Stimulated activated CD4-positive, alpha-beta T cell treated with anti-CD3 and anti-CD28 coated beads, Interleukin-1b, Interleukin-23, amount 100 ng/mL, for 1 hour (primary cell): ENCODE measurements around the gene SMYD3.
"Not testable (repeated sequence)": the region's sequence is repeated elsewhere in the genome, so short reads cannot be mapped to it uniquely, and the experiment has no call there.

Experiments used
- DNase-seq, 2 donors: peaks; one replicate each; pipeline ENCODE4 v3.0.0-alpha.2; 2020; ENCODE audit warnings: low read depth in 2 of 2

The SMYD3 gene

DNA sequence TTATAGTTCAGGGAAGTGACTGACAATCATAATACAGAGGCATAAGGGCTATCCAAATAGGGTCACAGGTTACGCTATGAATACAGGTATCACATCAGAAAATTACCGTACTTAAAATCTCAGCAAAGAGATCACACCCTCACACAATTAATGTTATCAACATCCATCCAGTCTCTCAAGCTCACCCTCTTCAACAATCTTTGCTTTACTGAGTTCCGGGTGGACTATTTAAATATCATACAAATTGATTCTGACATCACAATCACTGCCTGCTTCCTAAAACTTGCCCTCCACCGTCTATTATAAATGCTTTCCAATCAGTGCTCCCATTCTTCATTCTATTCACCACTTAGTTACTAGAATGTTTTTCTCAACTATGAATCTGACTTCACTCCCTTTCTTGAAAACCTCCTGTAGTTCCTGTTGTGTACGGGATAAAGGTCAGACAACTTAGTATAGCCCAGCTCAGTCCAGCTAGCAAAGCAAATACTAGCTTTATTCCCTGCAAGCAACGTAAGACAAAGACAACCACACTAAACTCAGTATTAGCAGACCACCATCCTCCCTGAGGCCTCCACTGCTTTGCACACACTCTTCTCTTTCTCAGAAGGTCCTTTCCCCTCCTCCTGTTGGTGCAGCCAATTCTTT lies 398.7 kb downstream of the SMYD3 start:
- no peak for DNase-seq

DNA sequence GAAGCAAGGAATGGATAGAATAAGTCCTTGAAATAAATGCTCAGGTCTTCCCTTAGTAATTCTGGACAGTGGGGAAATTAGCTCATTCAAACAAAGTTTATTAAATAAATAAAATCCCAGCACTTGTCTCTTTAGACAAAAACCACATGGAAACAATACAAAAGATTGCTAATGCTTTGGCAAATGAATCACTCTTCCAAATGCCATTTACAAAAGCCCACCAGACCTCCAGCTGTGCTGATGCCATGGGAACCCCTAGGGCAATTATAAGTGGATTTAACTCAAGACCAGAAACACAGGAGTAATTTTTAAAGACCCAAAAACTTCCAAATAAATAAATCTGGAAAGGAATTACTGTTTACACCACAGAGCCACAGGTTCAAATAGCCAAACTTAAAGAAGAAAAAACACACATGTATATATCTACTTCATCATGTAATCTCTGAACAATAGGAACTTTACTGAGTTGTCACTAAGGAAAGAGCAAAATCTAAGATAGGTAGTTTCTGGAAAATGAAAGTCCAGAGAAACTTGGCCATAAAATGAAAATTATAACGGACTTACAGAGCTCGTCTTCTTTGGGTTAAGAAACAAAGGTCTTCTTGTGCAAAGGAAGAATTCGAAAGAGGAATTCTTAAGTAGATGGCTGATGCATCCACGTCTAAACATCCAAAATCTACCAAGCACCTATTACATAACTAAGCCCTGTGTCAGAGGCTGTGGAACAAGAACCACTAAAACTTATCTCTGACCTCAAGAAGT lies 399.4 kb downstream of the SMYD3 start:
- DNase-seq: no peak

DNA sequence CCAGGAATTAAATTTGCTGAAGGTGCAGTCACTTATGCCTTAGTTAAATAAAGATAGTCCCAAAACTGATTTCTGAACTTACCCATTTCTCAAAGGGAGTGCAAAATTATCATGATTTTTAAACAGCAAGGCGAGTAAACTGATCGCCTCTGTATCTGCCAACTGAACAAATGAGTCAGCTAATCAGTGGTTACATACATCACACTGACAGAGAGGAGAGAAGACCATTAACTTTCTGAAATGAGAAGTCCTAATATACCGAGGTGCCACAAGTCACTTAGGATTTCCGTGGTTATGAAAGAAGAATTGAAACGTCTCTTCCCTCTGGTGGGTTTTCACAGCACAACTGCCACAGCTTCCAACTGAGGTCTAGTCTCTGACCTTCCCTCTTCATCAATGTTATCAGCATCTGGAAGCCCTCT lies 400.7 kb downstream of the SMYD3 start:
- DNase-seq: no peak

- DNase-seq: no peak
Measured at GRCh38 chr1:246104927-246105326, 402.2 kb downstream of the SMYD3 start.

DNA sequence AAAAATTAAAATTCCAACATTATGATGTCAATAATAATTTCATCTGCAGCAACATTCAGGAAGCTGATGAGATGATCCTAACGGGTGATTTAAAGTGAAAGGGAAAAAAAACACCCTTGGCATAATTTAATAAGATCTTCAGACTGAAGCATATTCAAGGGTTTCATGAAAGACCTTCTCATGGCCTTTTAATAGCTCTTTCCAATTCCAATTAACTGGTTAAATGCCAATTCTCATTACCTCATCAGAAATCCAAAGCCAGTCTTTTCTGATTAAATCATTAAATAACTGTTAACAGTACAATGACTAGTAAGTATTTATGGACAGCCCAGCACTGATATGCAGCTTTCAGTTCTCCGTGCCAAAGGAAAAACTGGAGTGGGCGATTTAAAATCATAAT lies 407.5 kb downstream of the SMYD3 start:
- DNase-seq: no peak

DNA sequence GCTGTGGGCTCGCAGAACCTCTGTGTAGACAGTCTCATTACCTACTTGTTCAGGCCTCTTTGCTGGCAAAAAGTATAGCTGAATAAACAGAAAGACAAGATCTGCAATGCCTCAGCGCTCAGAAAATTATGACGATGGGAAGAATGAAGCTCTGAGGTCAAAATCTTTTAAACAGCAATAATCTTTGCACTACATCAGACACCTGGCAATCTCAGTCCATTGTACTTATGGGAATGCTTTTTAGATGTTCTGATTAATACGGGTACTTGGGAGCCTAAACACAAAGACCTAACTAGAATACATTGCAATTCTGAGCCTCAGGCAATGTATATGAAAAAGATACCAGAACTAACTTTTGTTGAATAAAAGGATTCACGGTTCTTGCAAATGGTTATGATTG lies 410.7 kb downstream of the SMYD3 start:
- no peak for DNase-seq

DNA sequence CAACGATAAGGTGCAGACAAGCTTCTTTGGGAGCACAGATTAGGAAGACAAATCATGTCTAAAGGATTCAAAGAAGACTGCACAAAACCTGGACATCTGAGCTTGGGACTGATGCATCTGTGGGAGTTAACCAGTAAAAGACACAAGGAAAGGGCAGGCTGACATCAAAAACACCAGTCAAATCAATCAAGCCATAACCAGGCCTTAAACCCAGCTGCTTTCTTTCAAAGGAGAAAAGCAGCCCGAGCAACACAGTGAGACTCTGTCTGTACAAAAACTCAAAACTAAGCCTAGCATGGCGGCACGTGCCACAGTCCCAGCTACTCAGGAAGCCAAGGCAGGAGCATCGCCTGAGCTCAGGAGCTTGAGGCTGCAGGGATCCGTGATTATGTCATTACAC lies 411.6 kb downstream of the SMYD3 start:
- no peak for DNase-seq

DNA sequence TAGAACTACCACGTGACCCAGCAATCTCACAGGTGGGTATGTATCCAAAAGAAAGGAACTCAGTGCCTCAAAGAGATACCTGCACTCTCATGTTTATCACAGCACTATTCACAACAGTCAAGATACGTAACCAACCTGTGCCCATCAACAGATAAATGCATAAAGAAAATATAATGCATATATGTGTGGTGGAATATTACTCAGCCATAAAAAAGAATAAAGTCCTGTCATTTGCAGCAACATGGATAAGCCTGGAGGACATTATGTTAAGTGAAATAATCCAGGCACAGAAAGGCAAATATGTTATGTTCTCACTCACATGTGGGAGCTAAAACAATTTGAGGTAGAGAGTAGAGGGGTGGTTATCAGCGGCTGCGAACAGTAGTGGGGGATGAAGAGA lies 413.8 kb downstream of the SMYD3 start:
- DNase-seq: no peak

GRCh38 chr1:246092136-246092535 lies 414.9 kb downstream of the SMYD3 start:
- DNase-seq: no peak

DNA sequence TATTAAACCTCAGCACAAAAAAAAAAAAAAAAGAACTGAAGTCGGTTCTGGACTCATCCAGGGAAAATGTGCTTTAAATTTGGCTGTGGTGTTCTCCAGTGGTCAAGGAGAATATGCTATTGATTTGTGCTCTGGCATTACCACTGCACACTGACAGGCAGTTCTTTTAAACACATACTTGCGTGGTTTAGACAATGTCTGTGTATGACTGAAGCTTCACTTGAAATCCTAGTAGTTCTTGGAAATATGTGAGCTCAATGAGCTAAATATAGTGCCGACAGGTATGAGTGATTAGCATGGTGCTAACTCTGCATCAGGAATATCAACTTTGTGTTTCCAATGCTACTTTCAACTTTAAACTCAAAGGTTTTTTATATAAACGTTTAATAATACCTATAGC lies 415.6 kb downstream of the SMYD3 start:
- no peak for DNase-seq

- DNase-seq: no peak
Measured at GRCh38 chr1:246086191-246086590, 420.9 kb downstream of the SMYD3 start.

DNA sequence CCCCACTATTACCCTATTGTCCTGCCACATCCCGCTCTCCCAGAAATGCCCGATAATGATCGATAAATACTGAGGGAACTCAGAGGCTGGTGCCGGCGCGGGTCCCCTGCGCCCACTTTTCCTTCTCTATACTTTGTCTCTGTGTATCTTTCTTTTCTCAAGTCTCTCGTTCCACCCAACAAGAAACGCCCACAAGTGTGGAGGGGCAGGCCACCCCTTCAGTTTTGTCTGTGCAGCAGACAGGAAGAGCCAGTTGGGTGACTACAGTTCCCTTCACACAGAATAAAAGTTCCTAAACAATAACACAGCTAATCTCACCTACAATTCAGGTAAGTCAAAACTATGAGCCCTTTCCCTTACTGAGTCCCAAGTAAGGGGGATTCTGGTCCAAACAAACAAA lies 423.7 kb downstream of the SMYD3 start:
- DNase-seq: no peak

DNA sequence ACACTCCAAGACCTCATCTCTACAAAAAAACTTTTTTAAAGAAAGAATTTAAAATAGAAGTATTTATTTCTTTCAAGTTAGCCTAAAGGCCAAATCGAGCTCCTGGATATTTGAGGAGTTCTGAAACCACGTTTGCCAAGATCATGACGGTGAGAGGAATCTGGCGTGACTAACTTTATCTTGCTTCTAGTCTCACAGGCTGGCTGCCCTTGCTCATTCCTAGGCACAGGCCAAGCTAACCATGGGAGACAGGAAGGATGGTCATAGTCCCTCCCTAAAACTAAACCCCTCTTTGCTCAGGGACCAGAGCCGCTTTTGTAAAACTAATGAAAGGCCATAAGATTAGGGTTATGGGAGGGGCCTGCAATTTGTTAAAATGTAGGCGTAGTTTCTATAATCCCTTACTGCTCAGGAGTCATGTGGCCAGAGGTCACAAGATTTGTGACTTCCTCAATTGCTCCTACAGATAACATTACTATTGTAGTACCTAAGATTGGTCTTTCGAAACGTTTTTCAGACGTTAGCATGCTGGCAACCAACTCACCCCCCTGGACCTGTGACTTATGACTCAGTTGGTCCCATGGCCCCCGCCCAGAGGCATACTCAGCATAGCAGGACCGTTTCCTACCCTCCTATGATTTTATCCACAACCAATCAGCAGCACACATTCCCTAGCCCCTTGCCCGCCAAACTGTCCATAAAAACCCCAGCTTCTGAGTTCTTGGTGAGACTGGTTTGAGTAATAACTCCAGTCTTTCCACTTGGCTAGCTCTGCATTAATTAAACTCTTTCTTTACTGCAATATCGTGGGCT lies 425.0 kb downstream of the SMYD3 start:
- DNase-seq: no peak

GRCh38 chr1:246081138-246081702 lies 425.9 kb downstream of the SMYD3 start:
- no peak for DNase-seq

DNA sequence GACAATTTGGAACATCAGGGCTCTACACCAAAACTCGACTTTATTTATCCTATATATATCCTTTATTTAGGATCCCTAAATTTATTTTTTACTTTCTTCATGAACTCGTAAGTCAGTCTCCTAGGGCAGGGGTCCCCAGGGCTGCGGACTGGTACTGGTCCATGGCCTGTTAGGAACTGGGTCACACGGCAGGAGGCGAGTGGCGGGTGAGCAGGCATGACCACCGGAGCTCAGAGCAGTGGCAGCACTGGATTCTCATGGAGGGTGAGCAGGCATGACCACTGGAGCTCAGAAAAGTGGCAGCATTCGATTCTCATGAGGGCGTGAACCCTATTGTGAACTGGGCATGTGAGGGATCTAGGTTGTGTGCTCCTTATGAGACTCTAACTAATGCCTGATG lies 427.0 kb downstream of the SMYD3 start:
- DNase-seq: no peak

DNA sequence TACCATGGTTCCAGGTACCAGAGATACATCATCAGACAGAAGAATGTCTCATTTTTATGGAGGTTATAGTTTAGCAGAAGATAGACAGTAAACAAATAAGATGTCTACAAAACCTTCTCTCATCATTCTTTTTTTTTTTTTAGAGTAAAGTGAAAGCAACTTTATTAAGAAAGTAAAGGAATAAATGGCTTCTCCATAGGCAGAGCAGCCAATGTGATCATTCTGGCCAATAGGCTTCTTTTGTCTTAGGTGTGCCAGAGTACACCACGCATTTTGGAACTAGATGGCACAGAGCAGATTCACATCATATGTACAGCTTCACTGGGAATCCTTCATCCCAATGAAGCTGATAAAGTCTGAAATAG lies 428.2 kb downstream of the SMYD3 start:
- DNase-seq: no peak

DNA sequence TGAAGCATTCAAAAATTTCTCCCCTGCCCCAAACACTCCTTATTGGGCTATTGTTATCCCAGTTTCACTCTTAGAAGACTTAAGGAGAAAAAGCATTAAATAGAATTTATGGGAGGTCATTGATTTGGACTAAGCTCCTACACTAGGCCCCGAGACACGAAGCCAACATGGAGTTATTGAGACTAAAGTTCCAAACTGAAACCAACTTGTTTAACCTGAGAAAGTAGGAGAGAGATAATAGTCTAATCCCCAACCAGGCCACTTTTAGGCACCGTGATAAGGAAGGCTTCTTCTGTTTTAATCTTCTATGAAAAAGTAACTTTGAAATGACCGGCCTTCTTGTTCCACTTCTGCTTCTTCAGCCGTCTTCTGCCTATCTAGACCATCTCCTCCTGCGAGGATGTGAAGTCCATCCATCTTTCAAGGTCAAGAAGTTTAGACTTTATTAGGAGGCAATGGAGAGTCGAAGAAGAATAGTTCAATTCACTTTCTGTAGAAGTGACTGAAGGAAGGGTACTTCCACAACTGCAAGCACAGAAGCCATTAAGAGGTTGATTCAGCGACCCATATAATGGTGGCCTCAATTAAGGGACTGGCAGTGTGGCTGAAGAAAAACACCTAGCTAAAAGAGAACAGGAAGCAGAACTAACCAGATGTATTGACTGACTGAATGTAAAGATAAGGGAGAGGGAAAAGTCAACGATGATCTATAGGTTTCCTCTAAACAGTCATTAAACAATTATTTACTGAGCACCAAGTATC lies 428.8 kb downstream of the SMYD3 start:
- no peak for DNase-seq

DNA sequence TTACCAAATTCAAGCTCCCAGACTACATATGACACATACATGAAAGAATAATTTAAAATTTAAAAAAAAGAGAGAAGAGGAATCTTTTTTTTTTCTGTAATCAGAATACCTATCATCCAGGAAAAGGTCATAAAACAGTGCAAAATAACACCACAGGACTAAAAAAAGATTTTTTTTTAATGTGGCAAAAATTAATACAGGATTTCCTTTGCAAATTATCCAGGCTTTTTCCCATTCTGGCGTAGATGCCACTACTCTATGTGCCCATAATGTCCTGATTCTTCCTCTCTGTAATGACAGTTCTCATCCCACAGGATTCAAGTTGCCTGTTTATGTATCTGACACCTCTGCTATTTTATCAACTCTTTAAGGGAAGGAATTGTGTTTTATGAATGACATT lies 429.6 kb downstream of the SMYD3 start:
- no peak for DNase-seq

GRCh38 chr1:246074421-246074820 lies 432.7 kb downstream of the SMYD3 start:
- no peak for DNase-seq

- no peak for DNase-seq
Measured at GRCh38 chr1:246072456-246072955, 434.6 kb downstream of the SMYD3 start.

DNA sequence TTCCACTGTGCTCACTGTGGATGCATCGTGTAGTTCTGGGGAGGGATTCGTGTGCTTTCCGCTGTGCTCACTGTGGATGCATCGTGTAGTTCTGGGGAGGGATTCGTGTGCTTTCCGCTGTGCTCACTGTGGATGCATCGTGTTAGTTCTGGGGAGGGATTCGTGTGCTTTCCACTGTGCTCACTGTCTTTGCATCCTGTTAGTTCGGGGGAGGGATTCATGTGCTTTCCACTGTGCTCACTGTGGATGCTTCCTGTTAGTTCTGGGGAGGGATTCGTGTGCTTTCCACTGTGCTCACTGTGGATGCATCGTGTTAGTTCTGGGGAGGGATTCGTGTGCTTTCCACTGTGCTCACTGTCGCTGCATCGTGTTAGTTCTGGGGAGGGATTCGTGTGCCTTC lies 435.1 kb downstream of the SMYD3 start:
- DNase-seq: not testable (repeated sequence)

- not testable (repeated sequence) for DNase-seq
Measured at GRCh38 chr1:246071561-246071960, 435.5 kb downstream of the SMYD3 start.
